RPMI8226 (cell line): ENCODE data around the gene COL21A1.

Source experiments
- DNase-seq: peaks from one replicate; pipeline ENCODE4 v3.0.0-alpha.2; 2015

The COL21A1 gene

DNA sequence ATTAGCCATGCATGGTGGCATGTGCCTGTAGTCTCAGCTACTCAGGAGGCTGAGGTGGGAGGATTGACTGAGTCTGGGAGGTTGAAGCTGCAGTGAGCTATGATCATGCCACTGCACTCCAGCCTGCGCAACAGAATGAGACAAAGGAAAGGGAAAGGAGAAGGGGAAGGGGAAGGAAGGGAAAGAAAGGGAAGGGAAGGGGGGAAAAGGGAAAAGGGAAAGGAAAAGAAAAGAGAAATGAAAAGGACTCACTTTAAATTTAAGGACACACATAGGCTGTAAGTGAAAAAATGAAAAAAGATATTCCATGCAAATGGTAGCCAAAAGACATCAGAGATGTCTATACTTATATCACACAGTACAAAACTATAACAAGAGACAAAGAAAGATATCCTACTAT is 74.2 kb downstream of the COL21A1 start:
- DNase-seq: no peak

DNA sequence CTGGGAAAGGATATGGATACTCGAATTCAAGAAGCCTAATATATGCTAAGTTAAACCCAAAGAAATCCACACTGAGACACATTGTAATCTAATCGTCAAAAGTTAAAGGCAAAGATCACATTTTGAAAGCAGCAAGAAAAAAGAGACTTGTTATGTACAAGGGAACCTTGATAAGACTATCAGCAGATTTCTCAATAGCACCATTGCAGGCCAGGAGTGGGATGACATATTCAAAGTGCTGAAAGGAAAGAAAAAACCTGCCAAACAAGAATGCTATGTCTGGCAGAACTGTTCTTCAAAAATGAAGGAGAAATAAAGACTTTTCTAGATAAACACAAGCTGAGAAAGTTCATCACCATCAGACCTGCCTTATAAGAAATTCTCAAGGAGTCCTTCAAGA is 75.2 kb downstream of the COL21A1 start:
- no peak for DNase-seq

GRCh38 chr6:56169366-56169765 is 78.0 kb downstream of the COL21A1 start:
- DNase-seq: no peak

DNA sequence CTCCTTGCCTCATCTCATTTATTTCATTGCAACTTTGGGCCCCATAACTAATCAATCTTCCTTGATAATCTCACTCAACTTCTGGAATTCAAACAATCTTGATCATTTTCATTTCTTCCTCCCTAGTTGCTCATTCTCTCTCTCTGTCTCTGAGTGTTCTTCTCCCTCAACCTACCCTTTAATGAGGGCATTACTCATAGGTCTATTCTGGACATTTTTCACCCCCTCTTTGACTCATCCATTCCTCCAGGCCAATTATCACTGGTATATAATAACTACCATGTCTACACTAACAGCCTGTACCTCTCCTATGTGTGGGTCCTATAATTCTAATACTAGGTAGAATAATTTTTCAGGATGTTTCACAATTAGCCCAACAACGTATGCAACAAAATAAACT is 78.8 kb downstream of the COL21A1 start:
- DNase-seq: no peak

- DNase-seq: no peak
These were observed 85.3 kb downstream of the COL21A1 start for GRCh38 chr6:56162081-56162480.

DNA sequence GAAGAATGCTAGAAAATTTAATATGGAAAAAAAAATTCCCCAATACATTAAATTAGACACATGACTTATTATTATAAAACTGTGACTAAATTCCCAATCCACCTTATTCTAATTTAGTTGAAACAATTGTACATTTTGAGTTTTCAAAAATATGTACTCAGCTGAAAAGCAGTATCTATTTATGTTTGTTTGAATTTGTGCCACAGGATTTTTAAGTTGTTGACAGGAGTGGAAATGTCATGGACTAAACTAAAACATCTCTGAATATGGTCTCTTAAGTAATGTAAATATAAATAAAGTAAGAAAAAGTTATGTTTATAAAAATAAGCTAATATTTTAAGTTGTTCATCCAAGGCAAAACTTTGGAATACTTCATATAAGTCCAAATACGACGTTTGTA is 86.9 kb downstream of the COL21A1 start:
- no peak for DNase-seq

GRCh38 chr6:56158571-56158970 is 88.8 kb downstream of the COL21A1 start:
- DNase-seq: no peak

DNA sequence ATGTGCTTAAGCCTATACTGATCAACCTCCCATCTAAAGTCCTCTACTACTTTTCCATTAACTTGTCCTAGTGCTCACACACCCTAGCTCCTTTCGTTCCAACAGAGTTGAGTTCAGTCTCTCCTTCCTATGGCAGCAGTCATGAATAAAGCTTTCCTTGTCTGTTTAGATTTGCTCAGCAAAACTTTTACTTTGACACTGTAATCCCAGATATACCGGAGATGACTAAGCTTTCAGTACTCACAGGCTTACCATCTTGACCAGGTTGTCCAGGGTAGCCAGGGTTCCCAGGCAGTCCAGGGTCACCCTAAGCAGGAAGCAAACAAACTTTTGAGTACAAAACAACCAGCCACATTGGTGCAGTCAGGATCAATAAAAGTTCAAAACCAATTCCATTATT is 90.7 kb downstream of the COL21A1 start:
- no peak for DNase-seq

DNA sequence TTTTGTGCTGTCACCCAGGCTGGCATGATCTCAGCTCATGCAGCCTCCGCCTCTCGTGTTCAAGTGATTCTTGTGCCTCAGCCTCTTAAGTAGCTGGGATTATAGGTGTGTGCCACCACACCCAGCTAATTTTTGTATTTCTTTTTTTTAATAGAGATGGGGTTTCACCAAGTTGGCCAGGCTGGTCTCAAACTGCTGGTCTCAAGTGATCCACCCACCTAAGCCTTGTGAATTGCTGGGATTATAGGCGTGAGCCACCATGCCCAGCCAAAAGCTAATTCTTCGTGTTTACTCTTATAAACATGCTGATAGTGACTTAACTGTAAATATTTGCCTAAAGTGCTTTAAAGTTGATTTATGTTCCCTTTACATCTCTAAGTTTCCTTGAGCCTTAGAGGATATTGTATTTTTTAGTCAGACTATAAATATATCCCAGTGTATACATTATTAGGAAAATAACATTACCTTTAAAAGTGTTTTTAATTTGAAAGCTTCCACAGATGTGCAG is 91.7 kb downstream of the COL21A1 start:
- no peak for DNase-seq

DNA sequence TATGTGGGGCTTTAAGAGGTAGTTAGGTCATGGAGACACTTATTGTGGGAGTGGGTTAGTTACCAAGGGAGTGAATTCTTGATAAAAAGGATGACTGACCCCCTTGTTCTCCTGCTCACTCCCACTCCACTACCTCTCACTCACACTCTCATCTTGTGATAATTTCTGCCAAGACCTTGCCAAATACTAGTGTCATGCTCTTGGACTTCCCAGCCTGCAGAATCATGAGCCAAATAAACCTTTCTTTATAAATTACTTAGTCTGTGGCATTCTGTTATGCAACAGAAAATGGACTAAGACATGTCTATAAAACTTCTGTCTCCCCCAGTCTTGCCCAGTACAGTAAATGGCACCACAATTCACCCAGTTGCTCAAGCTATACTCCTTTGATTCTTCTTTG is 93.3 kb downstream of the COL21A1 start:
- DNase-seq: no peak

DNA sequence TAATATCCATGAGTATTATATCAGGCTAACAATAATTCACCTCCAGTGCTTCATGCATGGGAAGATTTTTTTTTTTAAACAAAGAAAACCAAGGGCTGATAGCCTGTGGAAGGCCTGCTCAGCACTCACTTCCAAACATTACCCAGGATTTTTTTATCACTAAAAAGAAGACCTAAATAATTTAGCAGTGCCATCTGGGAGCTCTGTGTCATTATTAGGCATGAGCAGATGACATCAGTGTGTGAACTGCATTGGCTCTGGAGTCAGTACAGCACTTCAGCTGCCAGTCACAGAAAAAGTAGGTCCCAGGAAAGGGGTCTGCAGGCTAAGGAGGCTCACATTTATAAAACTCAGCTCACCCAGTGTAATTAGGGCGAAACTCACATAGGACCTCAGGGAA is 94.8 kb downstream of the COL21A1 start:
- DNase-seq: no peak

DNA sequence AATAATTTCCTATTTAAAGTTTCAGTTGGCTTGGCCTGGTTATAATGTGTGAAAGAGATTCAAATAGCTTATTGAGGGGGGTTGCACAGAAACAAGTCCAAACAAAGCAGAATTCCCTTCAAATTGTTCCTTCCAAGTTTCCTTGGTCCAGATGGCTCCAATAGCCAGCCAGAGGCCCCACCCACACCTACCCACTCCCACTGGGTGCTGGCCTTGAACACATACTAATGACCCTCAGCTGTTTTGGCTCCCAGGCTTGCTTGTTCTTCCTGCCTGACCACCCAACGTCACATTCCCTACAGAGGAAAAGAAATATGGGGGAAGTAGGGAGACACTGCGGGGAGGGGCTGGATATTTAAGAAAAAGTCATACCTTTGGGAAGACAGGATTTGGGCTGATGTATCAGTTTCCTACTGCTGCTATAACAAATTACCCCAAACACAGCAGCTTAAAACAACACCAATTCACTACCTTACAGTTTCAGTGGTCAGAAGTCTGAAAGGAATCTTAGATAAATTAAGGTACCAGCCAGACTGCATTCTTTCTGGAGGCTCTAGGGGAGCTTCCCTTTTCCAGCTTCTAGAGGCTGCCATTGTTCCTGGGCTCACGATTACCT is 95.7 kb downstream of the COL21A1 start:
- DNase-seq: no peak

DNA sequence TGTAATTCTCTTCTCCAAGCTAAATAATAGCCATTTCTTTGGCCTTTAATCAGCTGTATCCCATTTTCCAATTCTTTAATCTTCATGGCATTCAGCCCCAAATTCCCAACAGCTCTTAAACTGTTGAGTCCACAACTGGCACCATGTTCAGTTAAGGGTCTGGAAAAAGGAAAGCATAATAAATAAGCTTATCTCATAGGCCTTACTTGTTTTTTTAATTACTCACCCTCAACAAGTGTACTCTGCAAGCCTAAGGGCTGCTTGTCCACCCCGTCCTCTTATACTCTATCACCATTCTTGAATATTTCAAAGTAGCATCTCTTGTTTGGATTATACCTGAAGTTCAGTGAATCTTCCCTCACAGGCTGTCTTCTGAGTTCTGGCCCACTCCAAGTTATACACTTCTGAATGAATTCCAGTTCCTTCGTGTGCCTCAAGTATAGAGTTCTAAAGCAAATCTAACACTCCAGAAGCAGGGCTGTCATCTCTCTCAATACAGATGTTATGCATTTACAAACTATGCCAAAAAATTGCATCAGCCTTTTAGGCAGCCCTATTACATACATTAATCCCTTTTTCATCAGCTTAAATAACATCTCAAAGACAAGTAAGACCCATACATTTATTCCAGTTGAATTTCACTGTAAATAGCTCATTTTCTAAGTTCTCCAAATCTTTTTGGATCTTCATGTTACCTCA is 98.7 kb downstream of the COL21A1 start:
- DNase-seq: no peak

GRCh38 chr6:56147766-56148165 is 99.6 kb downstream of the COL21A1 start:
- DNase-seq: no peak

DNA sequence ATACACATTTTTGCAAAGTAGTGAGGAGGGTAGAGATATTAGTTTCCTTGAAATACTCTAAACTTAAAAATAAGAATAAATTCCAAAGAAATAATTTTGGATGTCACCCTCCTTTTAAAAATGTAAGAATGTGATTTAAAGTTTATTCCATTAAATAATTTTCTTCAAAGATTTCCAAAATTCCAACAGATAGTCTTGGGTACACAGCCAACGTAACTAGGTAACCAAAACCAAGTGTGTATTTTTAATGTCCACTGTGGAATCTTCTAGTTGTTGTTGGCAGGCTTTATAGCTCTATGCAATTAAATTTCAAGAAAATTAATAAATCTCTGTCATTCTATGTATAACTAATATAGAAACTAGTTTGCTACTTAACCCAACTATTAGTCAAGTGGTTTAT is 101.3 kb downstream of the COL21A1 start:
- no peak for DNase-seq

DNA sequence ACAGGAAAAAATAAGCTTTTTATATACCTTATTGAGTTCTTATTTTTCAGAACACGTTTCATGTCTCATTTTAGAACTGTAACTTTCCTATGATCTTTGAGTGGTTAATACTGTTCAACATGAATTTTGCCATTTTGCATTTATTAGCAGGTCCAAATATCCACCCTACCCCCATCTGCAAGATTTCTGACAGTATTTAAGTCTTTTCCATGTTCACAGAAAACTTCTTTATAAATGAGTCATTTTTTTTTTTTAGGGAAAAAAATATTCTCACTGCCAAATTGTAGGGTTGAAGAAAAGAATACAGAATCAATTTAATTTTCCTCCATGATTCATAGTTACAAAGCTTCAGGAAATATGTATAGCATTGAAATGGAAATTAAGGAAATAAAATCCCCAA is 101.8 kb downstream of the COL21A1 start:
- no peak for DNase-seq

GRCh38 chr6:56144538-56145324 is 102.6 kb downstream of the COL21A1 start:
- no peak for DNase-seq

DNA sequence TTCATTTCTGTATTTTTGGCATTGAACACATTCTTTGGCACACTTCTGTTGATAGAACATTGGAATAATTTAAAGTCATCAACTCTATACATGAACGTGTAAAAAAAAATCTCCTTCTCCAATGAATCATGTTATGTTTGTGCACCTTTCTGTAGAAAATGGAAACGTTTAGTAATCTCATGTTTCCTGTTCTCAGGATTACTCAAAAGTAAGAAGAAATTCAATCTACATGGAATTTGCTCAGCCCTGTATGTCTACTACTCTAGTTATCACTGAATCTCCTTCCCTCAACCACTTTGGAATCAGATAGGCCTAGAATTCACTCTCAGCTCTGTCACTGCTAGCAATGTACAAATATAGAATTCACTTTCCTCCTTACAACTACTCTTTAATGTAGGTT is 103.6 kb downstream of the COL21A1 start:
- DNase-seq: no peak

DNA sequence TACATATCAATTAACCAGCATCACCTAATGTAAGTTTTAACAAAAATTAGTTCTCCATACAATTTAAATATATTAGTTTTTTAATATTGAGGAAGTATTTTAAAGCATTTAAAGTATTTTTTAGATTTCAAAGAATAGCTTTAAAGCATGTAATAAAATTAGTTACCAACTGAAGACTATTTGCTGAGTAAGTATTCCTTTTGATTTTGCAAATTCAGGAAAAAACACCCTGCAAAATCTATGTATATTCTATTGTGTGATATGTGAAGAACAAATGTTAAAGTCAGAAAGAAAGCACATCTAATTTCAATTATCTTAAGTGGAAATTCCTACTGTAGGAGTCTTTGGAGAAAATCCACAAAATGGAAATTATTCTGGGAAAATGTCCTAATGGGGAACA is 107.3 kb downstream of the COL21A1 start:
- no peak for DNase-seq

DNA sequence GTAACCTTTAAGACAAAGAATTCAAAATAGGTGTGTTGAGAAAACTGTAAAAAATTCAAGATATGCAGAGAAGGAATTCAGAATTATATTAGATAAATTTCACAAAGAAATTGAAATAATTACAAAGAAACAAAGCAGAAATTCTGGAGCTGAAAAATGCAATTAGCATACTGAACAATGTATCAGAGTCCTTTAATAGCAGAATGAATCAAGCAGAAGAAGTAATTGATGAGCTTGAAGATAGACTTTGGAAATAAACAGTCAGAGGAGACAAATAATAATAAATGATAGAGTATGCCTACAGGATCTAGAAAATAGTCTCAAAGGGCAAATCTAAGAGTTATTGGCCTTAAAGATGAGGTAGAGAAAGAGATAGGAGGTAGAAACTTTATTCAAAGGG is 131.7 kb downstream of the COL21A1 start:
- DNase-seq: no peak

- DNase-seq: no peak
These were observed 138.2 kb downstream of the COL21A1 start for GRCh38 chr6:56109149-56109548.

GRCh38 chr6:56106231-56106630 is 141.1 kb downstream of the COL21A1 start:
- no peak for DNase-seq

DNA sequence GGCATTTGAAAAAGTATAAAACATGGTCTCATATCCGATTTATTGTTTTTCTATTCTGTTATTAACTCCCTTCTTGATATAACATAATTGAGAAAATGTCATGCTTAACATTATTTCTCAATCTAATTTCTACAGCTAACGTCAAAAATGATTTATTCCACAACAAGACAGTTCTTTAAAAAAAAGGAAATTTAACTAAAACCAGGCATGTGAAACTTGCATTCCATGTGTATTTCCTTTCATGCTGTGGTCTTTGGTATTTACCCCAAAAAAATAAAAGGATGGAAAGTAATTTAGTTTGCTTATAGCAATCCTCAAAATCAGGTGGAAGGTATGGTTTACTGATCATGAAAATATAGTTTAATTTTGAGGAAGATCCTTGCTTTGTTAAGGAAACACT is 142.8 kb downstream of the COL21A1 start:
- DNase-seq: no peak

- no peak for DNase-seq
These were observed 145.2 kb downstream of the COL21A1 start for GRCh38 chr6:56102216-56102615.
